Neural cell (in vitro differentiated cells): ENCODE results near the gene LHPP. TPM values are rescaled to one million over a fixed set of nuclear protein-coding genes. Genes with fewer than 3 reads are reported as not detected.

ENCODE experiments used
- H2AFZ ChIP-seq: fragments of 200-600, 300-800 bp; sonication (generic), shearing (Covaris generic); 2 replicates; pipeline ENCODE4 v1.6.0; 2014; ENCODE audit warnings: low read depth, mild to moderate bottlenecking, antibody characterized with exemption, low read length, moderate library complexity
- H3F3A ChIP-seq: fragments of 200-600 bp; shearing (Covaris generic); 2 replicates; pipeline ENCODE4 v1.6.1; 2016; ENCODE audit warnings: mild to moderate bottlenecking, moderate library complexity, mixed read lengths, antibody characterized with exemption, low read length; ENCODE audit not compliant: insufficient read depth, poor library complexity, severe bottlenecking
- H3K27ac ChIP-seq: fragments of 200-600, 300-800 bp; sonication (generic), shearing (Covaris generic); 2 replicates; pipeline ENCODE4 v1.5.1; 2014; ENCODE audit warnings: mild to moderate bottlenecking, low read length, moderate library complexity
- H3K27me3 ChIP-seq: fragments of 300-800, 200-600 bp; sonication (generic), shearing (Covaris generic); 2 replicates; pipeline ENCODE4 v1.6.0; 2014; ENCODE audit warnings: mild to moderate bottlenecking, low read depth, low read length, moderate library complexity; ENCODE audit not compliant: insufficient read depth
- H3K36me3 ChIP-seq: fragments of 300-800, 200-600 bp; sonication (generic), shearing (Covaris generic); 2 replicates; pipeline ENCODE4 v1.5.1; 2014; ENCODE audit warnings: mild to moderate bottlenecking, antibody characterized with exemption, low read length, moderate library complexity; ENCODE audit not compliant: insufficient read depth
- H3K4me2 ChIP-seq: fragments of 300-800, 200-600 bp; sonication (generic), shearing (Covaris generic); 2 replicates; pipeline ENCODE4 v1.6.0; 2014; ENCODE audit warnings: mild to moderate bottlenecking, low read length
- H3K4me3 ChIP-seq: fragments of 300-800, 200-600 bp; sonication (generic), shearing (Covaris generic); 2 replicates; pipeline ENCODE4 v1.5.1; 2014; ENCODE audit warnings: mild to moderate bottlenecking, low read length, moderate library complexity
- H3K79me2 ChIP-seq: fragments of 200-600 bp; shearing (Covaris generic); replicated peaks from 2 replicates; pipeline ENCODE4 v1.6.0; 2014; ENCODE audit warnings: mild to moderate bottlenecking, low read length, moderate library complexity; ENCODE audit not compliant: insufficient read depth
- H3K9ac ChIP-seq: fragments of 300-800, 200-600 bp; sonication (generic), shearing (Covaris generic); 2 replicates; pipeline ENCODE4 v1.6.1; 2016; ENCODE audit warnings: mild to moderate bottlenecking, low read length, mixed read lengths
- H3K9me2 ChIP-seq: fragments of 200-600 bp; shearing (Covaris generic); 2 replicates; pipeline ENCODE4 v1.6.1; 2016; ENCODE audit warnings: mild to moderate bottlenecking, low read length, mixed read lengths; ENCODE audit not compliant: insufficient read depth
- H3K9me3 ChIP-seq: fragments of 200-600, 300-800 bp; sonication (generic), shearing (Covaris generic); 2 replicates; pipeline ENCODE4 v1.6.1; 2016; ENCODE audit warnings: mild to moderate bottlenecking, mixed run types, low read length, moderate library complexity, mixed read lengths
- H4K20me1 ChIP-seq: fragments of 200-600 bp; shearing (Covaris generic); 2 replicates; pipeline ENCODE4 v1.6.1; 2016; ENCODE audit warnings: mild to moderate bottlenecking, mixed run types; ENCODE audit not compliant: insufficient read depth
- EP300 ChIP-seq: fragments of 450-650 bp; conservative IDR thresholded peaks from 2 replicates; pipeline ENCODE4 v1.6.1; 2014; ENCODE audit warnings: antibody characterized with exemption, mild to moderate bottlenecking, moderate library complexity; ENCODE audit not compliant: poor library complexity, severe bottlenecking
- EZH2 ChIP-seq: fragments of 200-600, 300-800 bp; shearing (Covaris generic), sonication (generic); IDR thresholded peaks from 2 replicates; pipeline ENCODE4 v1.6.1; 2014; ENCODE audit warnings: antibody characterized with exemption, low read length, borderline replicate concordance, mild to moderate bottlenecking; ENCODE audit not compliant: insufficient read depth, poor library complexity, severe bottlenecking
- MXI1 ChIP-seq: fragments of 450-650 bp; conservative IDR thresholded peaks from 2 replicates; pipeline ENCODE4 v1.6.1; 2014; ENCODE audit warnings: antibody characterized with exemption, mild to moderate bottlenecking; ENCODE audit not compliant: poor library complexity, severe bottlenecking
- POLR2AphosphoS5 ChIP-seq: IDR thresholded peaks from 2 replicates; pipeline ENCODE4 v1.6.1; 2012
- RAD21 ChIP-seq: fragments of 450-650 bp; conservative IDR thresholded peaks from 2 replicates; pipeline ENCODE4 v1.6.1; 2014; ENCODE audit warnings: antibody characterized with exemption, mild to moderate bottlenecking, moderate library complexity
- REST ChIP-seq: IDR thresholded peaks from 2 replicates; pipeline ENCODE4 v1.6.1; 2012; ENCODE audit warnings: borderline replicate concordance
- SMC3 ChIP-seq: fragments of 450-650 bp; conservative IDR thresholded peaks from 2 replicates; pipeline ENCODE4 v1.6.1; 2014; ENCODE audit warnings: antibody characterized with exemption, mild to moderate bottlenecking, moderate library complexity; ENCODE audit not compliant: poor library complexity
- TAF1 ChIP-seq: IDR thresholded peaks from 2 replicates; pipeline ENCODE4 v1.6.1; 2012; ENCODE audit warnings: low read depth
- polyA plus RNA-seq: library from polyadenylated mRNA; depleted of rRNA; stranded (reverse); fragments of >200 nt; gene quantifications from 2 replicates; pipeline ENCODE4 v1.2.3, GENCODE V29; 2014
- TF ChIP-seq, protein P1 (sequence below): fragments of 450-650 bp; IDR thresholded peaks from 2 replicates; pipeline ENCODE4 v1.5.1; 2014; ENCODE audit warnings: antibody characterized with exemption, mild to moderate bottlenecking, moderate library complexity; ENCODE audit not compliant: poor library complexity, severe bottlenecking

LHPP gene
- polyA plus RNA-seq, 1 donor from 2014 or later, result 16.0 TPM

DNA sequence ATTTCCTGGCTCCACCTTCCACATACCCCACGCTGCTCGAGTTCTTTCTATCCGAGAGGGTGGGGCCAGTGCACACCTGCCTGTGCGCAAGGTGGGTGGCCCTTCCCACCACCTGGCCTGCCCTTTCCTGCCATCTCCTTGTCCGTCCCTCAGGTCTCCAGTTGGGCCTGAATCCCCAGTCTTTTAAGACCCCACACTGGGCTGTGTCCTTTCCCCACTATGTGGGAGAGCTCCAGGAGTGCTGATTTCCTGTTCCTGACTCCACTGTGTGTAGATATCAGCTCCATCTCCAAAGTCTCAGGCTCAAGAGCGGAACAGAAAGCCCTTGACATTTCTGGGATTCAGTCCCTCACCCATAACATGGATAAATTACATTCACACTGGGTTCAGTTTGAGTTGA is 20.1 kb downstream of the LHPP start:
- H3K9me3 ChIP-seq, result no peaks in the 10 kb centered on the region
- H3K9ac ChIP-seq, result no peak overlapping the region
- no peak overlapping the region for H3K4me3 ChIP-seq
- H3K4me2 ChIP-seq, result no peak overlapping the region
- no peaks in the 10 kb centered on the region for H3F3A ChIP-seq
- H4K20me1 ChIP-seq, result no peaks in the 10 kb centered on the region
- TF ChIP-seq EP300, result no peak
- TF ChIP-seq RAD21, result no peak
- no peak overlapping the region for H2AFZ ChIP-seq
- H3K27me3 ChIP-seq, result no peaks in the 10 kb centered on the region
- H3K9me2 ChIP-seq, result no peaks in the 10 kb centered on the region
- no peak overlapping the region for H3K27ac ChIP-seq
- H3K79me2 ChIP-seq, result no peaks in the 10 kb centered on the region
- no peaks in the 10 kb centered on the region for H3K36me3 ChIP-seq

GRCh38 chr10:124482236-124482800 is 20.7 kb downstream of the LHPP start:
- H4K20me1 ChIP-seq, result no peaks in the 10 kb centered on the region
- H3K79me2 ChIP-seq, result no peaks in the 10 kb centered on the region
- no peaks in the 10 kb centered on the region for H3F3A ChIP-seq
- no peaks in the 10 kb centered on the region for H3K27me3 ChIP-seq
- no peak overlapping the region for H2AFZ ChIP-seq
- no peak overlapping the region for H3K9ac ChIP-seq
- H3K36me3 ChIP-seq, result no peaks in the 10 kb centered on the region
- H3K9me3 ChIP-seq, result no peaks in the 10 kb centered on the region
- H3K4me3 ChIP-seq, result no peak overlapping the region
- H3K27ac ChIP-seq, result no peak overlapping the region
- TF ChIP-seq MXI1 (no peak), EZH2 (no peak), TAF1 (no peak), RAD21 (no peak), POLR2AphosphoS5 (no peak)
- H3K4me2 ChIP-seq, result no peak overlapping the region
- no peaks in the 10 kb centered on the region for H3K9me2 ChIP-seq

DNA sequence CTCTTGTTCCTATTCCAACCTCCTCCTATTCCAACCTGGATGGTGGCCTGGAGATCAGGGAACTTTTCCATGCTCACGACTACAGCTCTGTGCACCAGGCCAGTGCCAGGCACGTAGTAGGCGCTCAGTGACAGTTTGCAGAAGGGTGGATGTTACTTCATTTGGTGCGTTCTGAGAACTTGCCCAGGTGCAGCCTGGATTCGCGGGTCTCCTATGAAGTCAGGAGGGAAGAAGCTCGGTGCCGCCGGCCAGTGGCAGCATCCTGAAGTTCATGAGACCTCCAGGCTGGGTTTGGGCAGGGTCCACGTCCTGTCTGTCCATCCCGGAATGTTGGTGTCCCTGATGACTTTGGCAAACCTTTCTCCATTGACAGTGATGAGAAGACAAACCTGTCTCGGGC is 21.3 kb downstream of the LHPP start:
- no peak overlapping the region for H3K4me2 ChIP-seq
- no peaks in the 10 kb centered on the region for H3K36me3 ChIP-seq
- no peak overlapping the region for H3K4me3 ChIP-seq
- no peak for TF ChIP-seq EP300
- TF ChIP-seq RAD21, result no peak
- TF ChIP-seq EZH2, result no peak
- TF ChIP-seq POLR2AphosphoS5, result no peak
- no peak for TF ChIP-seq TAF1
- TF ChIP-seq SMC3, result no peak
- TF ChIP-seq MXI1, result no peak
- TF ChIP-seq REST, result no peak
- TF ChIP-seq, protein P1, sequence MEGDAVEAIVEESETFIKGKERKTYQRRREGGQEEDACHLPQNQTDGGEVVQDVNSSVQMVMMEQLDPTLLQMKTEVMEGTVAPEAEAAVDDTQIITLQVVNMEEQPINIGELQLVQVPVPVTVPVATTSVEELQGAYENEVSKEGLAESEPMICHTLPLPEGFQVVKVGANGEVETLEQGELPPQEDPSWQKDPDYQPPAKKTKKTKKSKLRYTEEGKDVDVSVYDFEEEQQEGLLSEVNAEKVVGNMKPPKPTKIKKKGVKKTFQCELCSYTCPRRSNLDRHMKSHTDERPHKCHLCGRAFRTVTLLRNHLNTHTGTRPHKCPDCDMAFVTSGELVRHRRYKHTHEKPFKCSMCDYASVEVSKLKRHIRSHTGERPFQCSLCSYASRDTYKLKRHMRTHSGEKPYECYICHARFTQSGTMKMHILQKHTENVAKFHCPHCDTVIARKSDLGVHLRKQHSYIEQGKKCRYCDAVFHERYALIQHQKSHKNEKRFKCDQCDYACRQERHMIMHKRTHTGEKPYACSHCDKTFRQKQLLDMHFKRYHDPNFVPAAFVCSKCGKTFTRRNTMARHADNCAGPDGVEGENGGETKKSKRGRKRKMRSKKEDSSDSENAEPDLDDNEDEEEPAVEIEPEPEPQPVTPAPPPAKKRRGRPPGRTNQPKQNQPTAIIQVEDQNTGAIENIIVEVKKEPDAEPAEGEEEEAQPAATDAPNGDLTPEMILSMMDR, result no peak
- H3K9me3 ChIP-seq, result no peaks in the 10 kb centered on the region
- H4K20me1 ChIP-seq, result no peaks in the 10 kb centered on the region
- H3K9ac ChIP-seq, result no peak overlapping the region
- no peak overlapping the region for H3K27ac ChIP-seq
- H2AFZ ChIP-seq, result no peak overlapping the region
- H3K27me3 ChIP-seq, result no peaks in the 10 kb centered on the region
- no peaks in the 10 kb centered on the region for H3F3A ChIP-seq
- H3K79me2 ChIP-seq, result no peaks in the 10 kb centered on the region
- no peaks in the 10 kb centered on the region for H3K9me2 ChIP-seq
